SK-N-SH (cell line): Measurements from ENCODE around the gene CDKN2B-AS1. TPM values are rescaled to one million over a fixed set of nuclear protein-coding genes. Genes with fewer than 3 reads are reported as not detected.

Experiments
- CTCF ChIA-PET: fragments of 300-600, 350-600 bp; formaldehyde crosslinking; extraction: SDS; loops from one replicate; lab custom pipeline; 2021; lab: Yijun Ruan, JAX
- POLR2A ChIA-PET: fragments of 350-600 bp; sonication (Branson Sonifier 250); formaldehyde crosslinking; extraction: SDS; loops from one replicate; lab custom pipeline; 2020; ENCODE audit warnings: antibody characterized with exemption, inconsistent platforms; lab: Yijun Ruan, JAX
- DNase-seq: peaks from one replicate; pipeline ENCODE4 v3.0.0; 2012
- H2AFZ ChIP-seq: fragments of 200-600 bp; sonication (generic); 2 replicates; pipeline ENCODE4 v1.8.1; 2016; ENCODE audit warnings: antibody characterized with exemption, mild to moderate bottlenecking, low read depth
- H3F3A ChIP-seq: fragments of 200-600 bp; sonication (generic); replicated peaks from 2 replicates; pipeline ENCODE3; 2016; ENCODE audit warnings: antibody characterized with exemption, mild to moderate bottlenecking; ENCODE audit not compliant: insufficient read depth
- H3K27ac ChIP-seq, 2 experiments: fragments of 200-500 bp in 1 of 2; fragments of 200-600 bp in 1 of 2; sonication (Bioruptor generic) in 1 of 2; sonication (generic), shearing (Covaris generic) in 1 of 2; 2 replicates each; pipeline versions ENCODE4 v1.5.1 to v1.6.1; 2014 to 2016; ENCODE audit warnings: low read depth in 2 of 2, inconsistent platforms in 1 of 2, low read length in 1 of 2, mild to moderate bottlenecking in 1 of 2, mixed read lengths in 1 of 2
- H3K27me3 ChIP-seq: fragments of 200-600 bp; sonication (generic), shearing (Covaris generic); 2 replicates; pipeline ENCODE4 v1.6.1; 2016; ENCODE audit warnings: mixed run types; ENCODE audit not compliant: insufficient read depth
- H3K36me3 ChIP-seq, 2 experiments: fragments of 200-500 bp in 1 of 2; fragments of 200-600 bp in 1 of 2; sonication (Bioruptor generic) in 1 of 2; sonication (generic) in 1 of 2; replicated peaks in 1 of 2; 2 replicates each; pipeline versions ENCODE3 to v1.5.1; 2014 to 2016; ENCODE audit warnings: low read length in 1 of 2, mild to moderate bottlenecking in 1 of 2; ENCODE audit not compliant: insufficient read depth in 2 of 2, control insufficient read depth in 1 of 2
- H3K4me1 ChIP-seq, 2 experiments: fragments of 200-500 bp in 1 of 2; fragments of 200-600 bp in 1 of 2; sonication (Bioruptor generic) in 1 of 2; sonication (generic), shearing (Covaris generic) in 1 of 2; 2 replicates each; pipeline versions ENCODE4 v1.5.1 to v1.6.1; 2014 to 2016; ENCODE audit warnings: low read depth in 1 of 2, low read length in 1 of 2, mixed run types in 1 of 2; ENCODE audit not compliant: insufficient read depth in 2 of 2, control insufficient read depth in 1 of 2
- H3K4me2 ChIP-seq: fragments of 200-600 bp; sonication (generic), shearing (Covaris generic); 2 replicates; pipeline ENCODE4 v1.6.1; 2017; ENCODE audit warnings: mixed run types
- H3K4me3 ChIP-seq, 2 experiments: fragments of 200-500 bp in 1 of 2; fragments of 200-600 bp in 1 of 2; sonication (Bioruptor generic) in 1 of 2; sonication (generic), shearing (Covaris generic) in 1 of 2; 2 replicates each; pipeline versions ENCODE4 v1.5.1 to v1.8.1; 2014 to 2016; ENCODE audit warnings: low read depth in 2 of 2, inconsistent platforms in 1 of 2, low read length in 1 of 2, mild to moderate bottlenecking in 1 of 2, mixed read lengths in 1 of 2, moderate library complexity in 1 of 2
- H3K79me2 ChIP-seq: fragments of 200-600 bp; sonication (generic); 2 replicates; pipeline ENCODE4 v1.8.1; 2017; ENCODE audit warnings: mild to moderate bottlenecking; ENCODE audit not compliant: insufficient read depth
- H3K9ac ChIP-seq: fragments of 200-600 bp; sonication (generic); 2 replicates; pipeline ENCODE4 v1.6.1; 2017; ENCODE audit warnings: mixed run types
- H3K9me2 ChIP-seq: fragments of 200-600 bp; sonication (generic); 2 replicates; pipeline ENCODE4 v1.6.1; 2017; ENCODE audit warnings: mixed run types
- H3K9me3 ChIP-seq: fragments of 200-600 bp; sonication (generic); 2 replicates; pipeline ENCODE4 v1.6.1; 2017; ENCODE audit warnings: mixed run types, mild to moderate bottlenecking, moderate library complexity
- H4K20me1 ChIP-seq: fragments of 200-600 bp; sonication (generic); 2 replicates; pipeline ENCODE4 v1.6.1; 2017; ENCODE audit warnings: mild to moderate bottlenecking, mixed run types; ENCODE audit not compliant: insufficient read depth
- CTCF ChIP-seq: fragments of 200-600 bp; sonication (generic); IDR thresholded peaks from 2 replicates; pipeline ENCODE4 v1.6.1; 2017; ENCODE audit warnings: antibody characterized with exemption, mild to moderate bottlenecking, moderate library complexity
- FOSL2 ChIP-seq: IDR thresholded peaks from 2 replicates; pipeline ENCODE4 v1.4.0; 2012; ENCODE audit warnings: low read depth, mild to moderate bottlenecking, moderate library complexity, borderline replicate concordance
- FOXJ3 ChIP-seq: sonication (generic); formaldehyde crosslinking; IDR thresholded peaks from 2 replicates; pipeline ENCODE4 v1.5.1; 2020; ENCODE audit warnings: mild to moderate bottlenecking, missing genetic modification reagents
- GABPA ChIP-seq: IDR thresholded peaks from 2 replicates; pipeline ENCODE4 v1.4.0; 2012; ENCODE audit warnings: low read depth, mild to moderate bottlenecking
- IRF3 ChIP-seq: fragments of 150-350 bp; IDR thresholded peaks from 2 replicates; pipeline ENCODE4 v1.6.1; 2016; ENCODE audit warnings: mild to moderate bottlenecking, low read depth, low read length
- JUND ChIP-seq: IDR thresholded peaks from 2 replicates; pipeline ENCODE4 v1.4.0; 2012
- MXI1 ChIP-seq: IDR thresholded peaks from 2 replicates; pipeline ENCODE4 v1.6.1; 2012; ENCODE audit warnings: mild to moderate bottlenecking, low read depth, low read length, improper control_type of control experiment
- RAD21 ChIP-seq: IDR thresholded peaks from 2 replicates; pipeline ENCODE4 v1.6.1; 2012; ENCODE audit warnings: mild to moderate bottlenecking, low read length
- RCOR1 ChIP-seq: fragments of 150-350 bp; IDR thresholded peaks from 2 replicates; pipeline ENCODE4 v1.6.1; 2017; ENCODE audit warnings: antibody characterized with exemption, low read length
- RXRA ChIP-seq: IDR thresholded peaks from 2 replicates; pipeline ENCODE4 v1.4.0; 2012; ENCODE audit warnings: low read depth, mild to moderate bottlenecking, borderline replicate concordance
- SIN3A ChIP-seq: IDR thresholded peaks from 2 replicates; pipeline ENCODE4 v1.6.1; 2012; ENCODE audit warnings: low read depth, mild to moderate bottlenecking, low read length, moderate library complexity, borderline replicate concordance
- TAF1 ChIP-seq: IDR thresholded peaks from 2 replicates; pipeline ENCODE4 v1.6.1; 2012; ENCODE audit warnings: low read depth, mild to moderate bottlenecking, low read length, moderate library complexity, borderline replicate concordance
- TCF12 ChIP-seq: IDR thresholded peaks from 2 replicates; pipeline ENCODE4 v1.4.0; 2012
- TEAD4 ChIP-seq: IDR thresholded peaks from 2 replicates; pipeline ENCODE4 v1.4.0; 2012; ENCODE audit warnings: mild to moderate bottlenecking, borderline replicate concordance; ENCODE audit not compliant: insufficient read depth
- ZBTB33 ChIP-seq: IDR thresholded peaks from 2 replicates; pipeline ENCODE4 v1.4.0; 2012; ENCODE audit warnings: low read depth, borderline replicate concordance
- whole genome bisulfite sequencing: methylation state at CpG from one replicate; pipeline ENCODE4 v1.1.6; 2017; ENCODE audit warnings: low lambda C conversion rate; 5-methylcytosine and 5-hydroxymethylcytosine counted together
- polyA plus RNA-seq, 3 experiments: library from polyadenylated mRNA; depleted of rRNA; stranded (reverse); fragments of >200 nt; gene quantifications; 2 replicates each; pipeline ENCODE4 v1.2.3, GENCODE V29; 2012

CDKN2B-AS1 gene
- polyA plus RNA-seq, 1 of the 3 experiments (the other 2 are of a cell fraction) = 0.25 TPM

GRCh38 chr9:22008717-22009505 is 14.3 kb downstream of the CDKN2B-AS1 start, which contains the start of gene CDKN2B (continued):
- TF ChIP-seq ZBTB33 = no peak
- 0 out of 2 replicates have a peak, but pooled peaks have one; percentile 16 for TF ChIP-seq TEAD4
- peak; percentile 53 for TF ChIP-seq RAD21
- no peak for TF ChIP-seq FOXJ3 (CRISPR knock-in tag)
- TF ChIP-seq JUND = no peak
- TF ChIP-seq TCF12 = no peak
- TF ChIP-seq RXRA = no peak
- no peak for TF ChIP-seq GABPA
- peak; percentile 77 for TF ChIP-seq TAF1
- peak; percentile 79; the same call in 1 of the 2 replicates for TF ChIP-seq SIN3A
- TF ChIP-seq FOSL2 = no peak
- no peak for TF ChIP-seq IRF3
- TF ChIP-seq RCOR1 = peak; percentile 79

GRCh38 chr9:22009506-22009867 is 14.9 kb downstream of the CDKN2B-AS1 start:
- DNase-seq = no peak
- ChIA-PET POLR2A (interaction anchor here (1.4 kb wide), 1 partner anchor 15 kb away, joined by 3 read pairs; the partner anchor contains the start of genes CDKN2A and CDKN2B-AS1), CTCF (interaction anchor here (0.6 to 5.8 kb wide), 24 partner anchors 8 to 724 kb away, joined by 3 to 109 read pairs (median 8); partner anchors contain the start of genes CDKN2A and CDKN2B-AS1)
- no peaks in the 10 kb centered on the region; the same call in 1 of the 2 replicates for H3K79me2 ChIP-seq
- H3K4me3 ChIP-seq = peak overlapping the region; percentile 79 to 82
- peak overlapping the region in 1 of 2 experiments; percentile 49; a peak in 1 of 4 replicates for H3K27ac ChIP-seq
- H3K36me3 ChIP-seq = no peaks in the 10 kb centered on the region
- H3K9me3 ChIP-seq = no peaks in the 10 kb centered on the region
- H3K4me1 ChIP-seq = peaks cover 0 to 16% of the 10 kb centered on the region in 2 experiments; a peak in 2 of 4 replicates
- no peaks in the 10 kb centered on the region for H3K9me2 ChIP-seq
- no peaks in the 10 kb centered on the region for H4K20me1 ChIP-seq
- TF ChIP-seq MXI1 = peak; percentile 41; the same call in 1 of the 2 replicates
- 0 out of 2 replicates have a peak, but pooled peaks have one; percentile 6 for TF ChIP-seq CTCF
- TF ChIP-seq RCOR1 = no peak
- no peak for TF ChIP-seq ZBTB33
- H3K4me2 ChIP-seq = peak overlapping the region; percentile 90
- no peaks in the 10 kb centered on the region; the same call in 1 of the 2 replicates for H3K27me3 ChIP-seq
- H3K9ac ChIP-seq = no peak overlapping the region
- WGBS = 2% methylated on average over 6 of the region's 6 CpGs
- peak overlapping the region; percentile 87 for H2AFZ ChIP-seq
- H3F3A ChIP-seq = peaks cover 9% of the 10 kb centered on the region
